HG03066 (cell line): ENCODE measurements around the gene HYKK.
A peak's percentile ranks its signal among the peaks of the same experiment; 100 is the strongest.
"Not testable (repeated sequence)": the region's sequence is repeated elsewhere in the genome, so short reads cannot be mapped to it uniquely, and the experiment has no call there.

Source experiments
- ATAC-seq: cut with Tn5 transposase; IDR thresholded peaks from one replicate; pipeline ENCODE4 v1.9.1; 2021; ENCODE audit warnings: low read depth; ENCODE audit not compliant: unreplicated experiment

Gene HYKK

DNA sequence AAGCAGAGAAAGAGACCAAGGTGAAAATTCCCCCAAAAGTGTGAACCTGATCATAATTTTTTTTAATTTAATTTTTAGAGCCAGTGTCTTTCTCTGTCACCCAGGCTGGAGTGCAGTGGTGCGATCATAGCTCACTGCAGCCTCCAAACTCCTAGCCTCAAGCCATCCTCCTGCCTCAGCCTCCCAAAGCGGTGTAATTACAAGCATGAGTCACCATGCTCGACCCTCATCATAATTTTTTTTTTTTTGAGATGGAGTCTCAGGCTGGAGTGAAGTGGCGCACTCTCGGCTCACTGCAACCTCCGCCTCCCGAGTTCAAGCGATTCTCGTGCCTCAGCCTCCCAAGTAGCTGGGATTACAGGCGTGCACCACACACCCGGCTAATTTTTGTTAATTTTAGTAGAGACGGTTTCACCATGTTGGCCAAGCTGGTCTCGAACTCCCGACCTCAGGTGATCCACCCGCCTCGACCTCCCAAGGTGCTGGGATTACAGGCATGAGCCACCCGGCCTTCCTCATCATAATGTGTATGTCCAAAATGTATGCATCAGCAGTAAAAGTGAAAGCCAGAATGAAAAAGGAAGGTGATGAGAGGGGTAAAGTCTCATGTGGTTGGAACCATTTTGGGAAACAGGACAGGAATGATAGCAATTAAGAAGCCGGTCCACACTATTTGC is 32.2 kb downstream of the HYKK start:
- ATAC-seq = not testable (repeated sequence)

DNA sequence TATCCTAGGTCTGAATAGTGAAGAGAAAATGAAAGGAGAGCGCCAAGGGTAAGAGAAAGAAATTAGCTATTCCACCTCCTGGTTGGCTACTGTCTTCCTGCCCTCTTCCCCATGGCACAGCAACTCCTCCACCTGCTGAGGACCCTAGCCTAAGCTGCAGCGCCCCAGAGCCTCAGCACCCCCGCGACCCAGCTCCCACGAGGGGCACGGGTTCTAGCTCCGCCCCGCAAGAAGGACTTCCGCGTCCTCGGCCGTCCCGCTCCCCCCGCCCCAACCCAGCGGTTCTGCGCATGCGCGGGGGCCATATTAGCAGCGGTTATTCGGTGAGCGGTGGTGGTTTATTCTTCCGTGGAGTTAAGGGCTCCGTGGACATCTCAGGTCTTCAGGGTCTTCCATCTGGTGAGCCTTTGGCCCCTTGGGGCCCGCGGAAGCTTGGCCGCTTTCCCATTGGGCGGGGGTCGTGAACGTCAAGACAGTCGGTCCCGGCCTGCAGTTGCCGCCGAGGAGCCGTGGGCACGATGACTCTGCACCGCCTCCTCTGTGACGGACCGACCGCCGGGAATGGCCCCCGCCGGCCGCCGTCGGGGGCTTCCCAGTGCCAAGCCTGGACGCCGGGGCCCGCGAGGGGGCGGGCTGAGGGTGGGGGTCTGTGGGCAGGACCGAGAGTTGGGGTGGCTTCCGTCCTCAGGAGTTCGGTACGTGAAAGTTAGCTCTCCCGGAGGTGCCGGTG is 32.9 kb downstream of the HYKK start, which contains the start of gene PSMA4:
Gene PSMA4 (plus strand): TSS at position 304 of the 730 bp plus-strand sequence. CDS start 1,484 bp downstream, outside the sequence.
- peak; percentile 79 for ATAC-seq

DNA sequence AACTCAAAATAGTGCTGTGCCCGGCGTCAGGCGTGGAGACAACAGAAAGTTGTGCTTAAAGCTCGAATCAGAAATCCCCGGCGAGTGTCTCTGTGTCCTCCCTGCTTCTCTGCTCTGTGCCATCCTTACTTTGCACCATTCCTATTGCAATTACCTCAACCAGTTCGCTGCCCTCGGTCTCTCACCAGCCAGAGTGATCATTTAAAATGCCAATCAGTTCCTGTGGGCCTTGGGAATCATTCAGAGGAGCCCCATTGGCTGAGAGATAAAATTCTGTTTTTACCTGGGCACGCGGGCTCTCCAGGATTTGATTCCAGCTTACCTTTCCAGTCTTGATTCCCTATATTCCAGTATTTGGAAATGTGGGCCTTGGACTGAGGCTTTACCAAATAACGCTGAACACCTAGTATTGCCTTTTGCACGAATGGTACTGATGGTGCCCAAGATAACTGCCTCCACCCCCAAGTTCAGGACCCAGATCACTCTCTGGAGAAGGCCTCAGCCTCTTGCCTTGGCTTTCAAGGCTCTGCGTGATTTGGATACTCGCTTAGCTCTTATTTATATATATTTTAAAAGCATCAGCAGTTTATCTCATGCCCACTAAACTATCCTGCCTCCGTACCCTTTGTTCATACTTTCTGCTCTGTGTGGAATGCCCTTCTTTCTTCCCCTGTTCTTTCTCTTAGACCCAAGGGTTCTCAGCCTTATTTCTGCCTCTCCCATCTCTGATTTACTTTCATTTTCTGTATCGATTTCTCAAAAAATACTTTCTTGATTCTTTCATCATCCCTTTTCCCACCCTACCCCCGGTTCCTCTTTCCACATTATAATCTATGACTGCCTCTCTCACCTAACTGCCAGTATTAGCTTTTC is 33.7 kb downstream of the HYKK start:
- ATAC-seq = no peak

DNA sequence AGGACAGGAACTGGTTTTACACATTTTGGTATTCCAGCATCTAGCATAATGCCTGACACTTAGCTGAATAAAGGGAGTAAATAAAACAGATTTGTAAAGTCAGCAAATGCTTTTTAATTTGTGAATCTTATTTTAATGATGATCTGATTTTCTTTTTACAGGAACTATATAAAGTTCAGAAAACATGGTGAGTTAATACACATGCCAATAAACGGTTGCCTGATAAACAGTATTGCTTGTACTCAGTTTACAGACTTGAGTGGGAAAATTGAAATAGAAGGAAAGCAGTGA is 34.3 kb downstream of the HYKK start:
- no peak for ATAC-seq

DNA sequence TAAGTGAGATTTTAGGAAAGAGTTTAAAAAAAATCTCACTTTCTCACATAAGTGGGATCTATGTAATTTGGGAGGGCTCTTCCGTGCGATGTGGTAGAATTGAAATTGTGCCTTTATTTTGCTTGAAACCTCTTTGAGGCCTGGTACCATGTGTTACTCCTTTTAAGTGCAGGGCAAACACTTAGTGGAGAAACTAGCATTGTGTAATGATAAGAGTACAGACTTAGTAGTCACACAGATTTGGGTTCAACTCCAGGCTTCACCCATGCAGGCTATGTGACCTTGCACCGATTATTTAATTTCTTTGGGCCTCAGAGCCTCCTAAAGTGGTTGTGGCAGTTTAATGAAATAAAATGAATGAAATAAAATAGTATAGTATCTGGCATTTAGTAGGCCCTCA is 35.3 kb downstream of the HYKK start:
- ATAC-seq = no peak

DNA sequence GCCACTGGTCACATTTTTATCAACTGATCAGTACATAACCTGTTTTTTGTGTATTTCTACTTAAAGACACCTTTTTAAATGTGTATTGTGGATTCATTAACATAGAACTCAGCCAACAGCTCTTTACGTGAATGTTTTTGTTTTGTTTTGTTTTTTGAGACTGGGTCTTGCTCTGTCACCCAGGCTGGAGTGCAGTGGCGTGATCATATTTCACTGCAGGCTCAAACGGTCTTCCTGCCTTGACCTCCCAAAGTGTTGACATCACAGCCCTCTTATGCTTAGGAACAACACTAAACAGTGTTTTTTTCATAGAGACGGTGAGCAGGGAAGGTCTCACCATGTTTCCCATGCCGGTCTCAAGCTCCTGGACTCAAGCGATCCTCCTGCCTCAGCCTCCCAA is 42.8 kb downstream of the HYKK start:
- ATAC-seq = no peak

DNA sequence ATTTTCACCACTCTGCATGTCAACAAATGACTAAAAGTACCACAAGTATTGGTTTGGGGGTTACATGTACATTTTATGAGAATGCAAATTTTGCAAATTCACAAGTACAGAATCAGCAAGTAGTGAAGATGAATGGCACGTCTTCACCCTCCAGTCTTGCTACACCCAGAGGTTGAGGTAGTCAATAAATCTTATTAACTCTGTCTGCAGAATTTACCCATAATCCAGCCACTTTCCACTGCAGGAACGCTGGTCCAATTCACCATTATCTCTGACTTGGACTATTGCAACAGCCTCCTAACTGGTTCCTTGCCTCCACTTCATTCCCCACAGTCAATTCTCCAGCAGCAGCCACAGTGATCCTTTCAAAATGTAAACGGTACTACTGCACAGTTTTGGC is 43.4 kb downstream of the HYKK start:
- ATAC-seq = no peak

DNA sequence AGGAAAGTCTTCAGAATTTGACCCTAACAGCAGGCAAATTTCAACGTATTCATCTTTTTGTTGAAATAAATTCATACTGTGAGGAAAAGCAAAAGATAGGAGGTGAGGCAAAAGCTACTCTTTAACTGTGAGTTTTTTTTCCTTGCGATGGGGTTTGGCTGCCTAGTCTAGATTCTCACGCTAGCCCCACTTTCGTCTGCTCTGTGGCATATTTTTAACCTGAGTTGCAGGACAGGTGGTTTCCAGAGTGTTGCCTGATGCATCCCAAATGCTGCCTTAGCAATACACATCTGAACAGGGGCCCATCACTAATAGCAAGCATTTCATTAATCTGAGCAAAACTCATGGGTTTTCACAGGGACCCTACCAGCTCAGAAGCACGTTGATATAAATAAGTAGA is 44.5 kb downstream of the HYKK start:
- ATAC-seq = no peak

DNA sequence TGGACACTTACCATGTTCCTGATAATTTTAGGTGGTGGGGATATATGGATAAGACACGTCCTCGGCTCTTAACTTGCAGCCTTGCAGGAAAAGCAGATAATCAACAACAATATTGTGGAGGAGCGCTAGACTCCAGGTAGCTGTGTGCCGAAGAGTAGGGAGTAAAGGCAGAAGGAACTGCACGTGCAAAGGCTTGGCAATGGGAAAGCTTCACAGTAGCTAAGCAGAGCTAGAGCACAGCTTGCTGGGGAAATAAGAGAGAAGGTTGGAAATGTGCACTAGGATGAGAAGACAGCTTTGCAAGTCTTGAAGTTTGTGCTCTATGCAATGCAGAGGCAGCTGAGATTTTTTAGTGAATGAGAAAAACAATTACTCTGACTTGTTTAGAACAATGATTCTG is 45.2 kb downstream of the HYKK start:
- no peak for ATAC-seq

DNA sequence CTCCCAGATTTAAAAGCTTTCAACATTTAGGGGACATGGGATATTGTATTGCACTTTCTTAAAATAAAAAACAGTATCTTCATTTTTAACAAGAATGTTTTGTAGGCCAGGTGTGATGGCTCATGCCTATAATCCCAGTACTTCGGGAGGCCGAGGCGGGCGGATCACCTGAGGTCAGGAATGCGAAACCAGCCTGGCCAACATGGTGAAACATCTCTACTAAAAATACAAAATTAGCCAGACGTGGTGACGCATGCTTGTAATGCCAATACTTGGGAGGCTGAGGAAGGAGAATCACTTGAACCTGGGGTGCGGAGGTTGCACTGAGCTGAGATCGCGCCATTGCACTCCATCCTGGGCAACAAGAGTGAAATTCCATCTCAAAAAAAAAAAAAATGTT is 52.8 kb downstream of the HYKK start:
- not testable (repeated sequence) for ATAC-seq

DNA sequence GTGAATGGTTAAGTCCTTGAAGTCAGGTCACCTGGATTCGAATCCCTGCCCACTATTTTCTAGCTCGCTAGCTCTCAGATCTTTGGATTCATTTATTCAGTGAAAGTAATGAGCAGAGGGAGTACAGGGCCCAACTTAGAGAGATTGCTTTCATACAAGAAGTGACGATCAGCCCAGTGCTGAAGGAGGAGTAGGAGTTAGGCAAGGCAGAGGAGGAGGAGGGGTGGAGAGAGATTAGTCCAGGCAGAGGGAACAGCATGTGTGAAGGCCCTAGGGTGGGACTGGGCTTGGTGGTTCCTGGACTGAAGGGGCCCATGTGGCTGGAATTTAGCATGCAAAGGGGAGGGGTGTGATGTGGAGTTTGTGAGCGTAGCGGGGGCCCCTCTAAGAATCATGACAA is 54.1 kb downstream of the HYKK start:
- ATAC-seq = no peak

DNA sequence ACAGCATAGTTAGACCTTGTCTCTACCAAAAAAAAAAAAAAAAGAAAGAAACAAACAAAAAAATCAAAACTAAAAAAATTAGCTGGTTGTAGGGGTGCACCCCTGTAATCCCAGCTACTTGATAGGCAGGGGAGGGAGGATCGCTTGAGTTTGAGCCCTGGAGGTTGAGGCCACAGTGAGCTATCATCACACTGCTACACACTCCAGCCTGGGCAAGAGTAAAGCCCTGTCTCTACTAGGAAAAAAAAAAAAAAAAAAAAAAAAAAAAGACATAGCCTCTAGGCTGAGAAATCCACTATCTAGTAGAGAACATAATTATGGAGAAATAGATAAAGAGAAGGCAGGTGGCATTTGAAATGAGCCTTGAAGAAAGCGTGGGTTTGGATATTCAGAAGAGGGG is 55.7 kb downstream of the HYKK start:
- no peak for ATAC-seq

DNA sequence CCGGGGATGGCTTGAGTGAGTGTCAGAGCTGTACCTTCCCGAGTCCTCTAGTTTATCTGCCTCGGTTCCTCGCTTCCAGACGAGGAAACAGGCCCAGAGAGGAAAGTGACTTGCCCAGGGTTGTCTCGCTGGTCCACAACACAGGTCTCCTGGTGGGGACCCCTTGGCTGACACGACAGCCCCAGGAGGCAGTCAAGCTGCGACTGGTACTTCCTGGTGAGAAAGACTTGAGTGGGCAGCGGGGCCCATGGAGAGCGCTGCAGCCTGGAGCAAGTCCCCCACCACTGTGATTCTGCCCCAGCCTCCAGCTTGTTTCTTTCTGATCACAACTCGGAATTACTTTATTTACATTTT is 57.3 kb downstream of the HYKK start:
- no peak for ATAC-seq

DNA sequence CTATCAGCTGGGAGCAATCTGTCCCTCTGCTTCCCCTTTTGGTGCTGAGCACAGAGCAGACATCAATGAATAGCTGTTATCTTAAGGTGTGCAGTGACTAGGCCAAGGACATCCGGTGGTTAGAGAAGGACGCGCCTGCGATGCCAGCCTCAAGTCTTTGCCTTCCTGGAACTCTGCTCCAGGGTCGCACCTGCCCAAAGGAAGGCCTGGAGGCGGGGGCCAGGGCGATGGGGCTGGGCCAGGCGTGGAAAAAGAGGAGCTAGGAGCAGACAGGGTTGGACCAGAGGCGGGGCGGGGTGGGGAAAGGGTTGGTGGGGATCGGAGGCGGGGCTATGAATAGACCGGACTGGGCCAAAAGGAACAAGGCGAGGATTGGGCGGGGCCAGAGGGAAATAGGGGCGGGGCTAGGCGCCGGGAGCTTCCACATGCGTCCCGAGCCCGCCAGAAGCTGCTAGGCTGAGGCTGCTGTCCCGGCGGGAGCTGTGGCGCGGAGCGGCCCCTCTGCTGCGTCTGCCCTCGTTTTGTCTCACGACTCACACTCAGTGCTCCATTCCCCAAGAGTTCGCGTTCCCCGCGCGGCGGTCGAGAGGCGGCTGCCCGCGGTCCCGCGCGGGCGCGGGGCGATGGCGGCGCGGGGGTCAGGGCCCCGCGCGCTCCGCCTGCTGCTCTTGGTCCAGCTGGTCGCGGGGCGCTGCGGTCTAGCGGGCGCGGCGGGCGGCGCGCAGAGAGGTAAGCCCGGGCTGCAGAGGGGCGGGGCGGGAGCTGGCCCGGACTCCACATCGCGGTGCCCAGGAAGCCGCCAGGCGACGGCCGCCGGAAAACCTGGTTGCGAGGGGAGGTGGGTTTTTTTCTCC is 57.9 kb downstream of the HYKK start, which contains the start of gene CHRNA5:
Gene CHRNA5 (plus strand): TSS at position 424 of the 854 bp plus-strand sequence. CDS start 200 bp downstream, at position 624.
- ATAC-seq = peak; percentile 92

DNA sequence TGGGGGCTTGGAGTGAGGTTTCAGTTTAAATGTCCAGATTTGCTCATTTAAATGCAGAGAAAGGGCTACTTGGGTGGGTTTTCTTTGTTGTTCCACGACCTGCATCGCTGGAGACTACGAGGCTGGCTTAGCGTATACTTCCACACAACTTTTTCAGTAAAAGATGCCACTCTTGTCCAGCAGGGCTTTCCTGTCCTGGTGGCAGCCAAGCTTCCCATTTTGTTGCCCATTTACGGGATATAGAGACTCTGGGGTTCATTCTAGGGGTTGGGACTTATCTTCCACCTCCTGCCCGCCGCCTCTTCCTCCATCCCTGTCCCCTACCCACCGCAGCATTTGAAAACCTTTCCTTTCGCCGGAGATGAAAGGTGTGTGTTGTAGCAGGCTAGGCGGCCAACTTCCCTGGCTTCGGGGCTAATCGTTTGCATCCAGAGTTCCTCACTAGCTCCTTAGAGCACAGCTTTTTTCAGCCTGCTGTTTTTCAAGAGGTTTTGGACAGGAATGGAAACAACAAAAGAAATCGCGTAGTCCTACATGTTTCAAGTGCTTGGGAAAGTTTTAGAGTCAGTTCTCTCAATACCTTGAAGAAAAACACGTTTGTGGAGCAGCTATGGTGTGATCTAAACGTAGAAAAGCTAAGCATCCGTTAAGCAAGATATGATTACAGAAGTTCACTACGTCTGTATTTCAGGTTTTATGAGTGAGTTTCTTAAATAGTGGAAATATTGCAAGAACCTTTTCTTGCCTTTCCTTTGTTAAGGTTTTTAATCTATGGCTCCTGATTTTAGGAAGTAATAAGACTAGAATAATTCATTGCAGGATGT is 58.8 kb downstream of the HYKK start:
- peak; percentile 7 for ATAC-seq

DNA sequence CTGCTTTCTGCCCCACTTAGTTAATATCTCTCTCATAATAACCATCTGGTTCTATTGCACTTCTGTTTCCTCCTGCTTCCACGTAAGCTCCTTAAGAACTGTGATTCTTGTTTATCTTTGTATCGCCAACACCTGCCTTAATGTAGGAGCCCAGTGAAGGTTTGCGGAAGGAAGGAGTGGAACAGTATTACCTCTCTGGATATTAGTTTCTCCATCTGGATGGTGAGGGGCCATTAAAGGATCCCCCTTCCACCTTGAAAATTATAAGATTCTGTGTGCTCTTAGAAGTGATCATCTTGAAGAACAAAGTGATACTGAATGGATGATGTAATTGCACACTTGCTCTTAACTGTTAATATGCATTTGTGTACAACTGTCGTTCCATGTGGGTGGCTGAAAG is 60.2 kb downstream of the HYKK start:
- ATAC-seq = no peak

DNA sequence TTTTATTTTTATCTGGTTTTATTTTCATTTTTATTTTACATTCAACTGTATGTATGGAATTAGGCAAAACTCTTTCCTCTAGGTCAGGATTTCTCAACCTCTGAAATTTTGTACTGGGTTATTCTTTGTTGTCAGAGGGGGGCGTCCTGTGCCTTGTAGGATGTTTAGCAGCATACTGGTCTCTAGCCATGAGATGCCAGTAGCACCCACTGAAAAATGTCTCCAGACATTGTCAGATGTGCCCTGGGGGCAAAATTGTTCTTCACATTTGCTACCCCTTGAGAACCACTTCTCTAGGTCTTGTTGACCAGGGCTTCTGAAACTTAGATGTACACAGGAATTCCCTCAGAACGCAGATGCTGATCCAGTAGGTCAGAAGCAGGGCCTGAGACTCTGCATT is 63.3 kb downstream of the HYKK start:
- ATAC-seq = no peak

DNA sequence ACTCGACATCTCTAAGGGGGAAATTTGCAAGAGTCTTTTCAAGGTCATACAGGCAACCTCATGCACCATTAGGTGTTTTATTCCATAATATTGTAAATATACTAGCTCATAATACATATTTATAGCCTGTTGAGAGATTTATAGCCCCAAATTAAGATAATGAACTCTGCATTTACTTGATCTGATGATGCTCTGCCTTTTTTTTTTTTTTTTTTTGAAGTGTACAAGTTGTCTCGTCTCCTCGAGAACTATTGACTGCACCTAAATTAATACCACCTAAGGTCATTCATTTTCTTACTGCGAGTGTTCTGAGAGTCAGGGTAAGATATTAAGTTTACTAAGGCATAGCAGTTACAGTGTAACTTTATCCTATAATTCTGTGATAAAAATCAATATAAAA is 64.0 kb downstream of the HYKK start:
- no peak for ATAC-seq

DNA sequence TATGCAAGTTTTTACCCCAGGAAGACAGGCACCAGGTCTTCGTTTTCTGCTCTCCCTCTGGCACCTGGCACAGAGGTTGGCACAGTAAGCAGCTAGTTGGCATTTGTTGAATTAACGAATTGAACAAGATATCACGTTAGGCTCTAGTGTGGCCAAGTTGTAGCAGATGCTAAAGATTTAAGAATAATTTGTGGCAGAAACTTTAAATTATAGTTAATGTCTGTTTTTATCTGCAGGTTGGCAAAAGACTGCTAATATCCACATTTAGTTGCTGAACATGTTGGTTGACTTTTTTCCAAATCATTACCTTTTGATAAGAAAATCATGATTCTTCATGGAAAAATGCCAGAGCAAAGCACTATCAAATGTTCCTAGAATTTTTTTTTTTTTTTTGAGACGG is 66.0 kb downstream of the HYKK start:
- ATAC-seq = no peak

DNA sequence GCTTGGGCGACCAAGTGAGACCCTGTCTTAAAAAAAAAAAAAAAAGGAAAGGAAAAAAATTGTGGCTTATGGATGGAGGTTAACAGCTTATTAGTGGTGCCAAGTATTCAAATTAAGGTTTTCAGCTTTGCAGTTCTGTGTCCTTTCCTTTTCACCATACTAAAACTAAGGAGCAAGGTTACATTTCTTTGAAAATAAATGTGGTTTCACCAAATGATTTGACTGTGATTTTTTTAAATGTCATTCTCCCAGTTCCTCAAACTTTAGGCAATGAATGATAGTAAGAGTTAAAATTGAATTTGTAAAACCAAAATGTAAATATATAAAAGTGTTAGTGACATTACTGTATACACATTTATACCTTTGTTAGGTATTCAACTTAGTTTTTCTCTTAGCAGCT is 67.6 kb downstream of the HYKK start:
- ATAC-seq = no peak
